Subcutaneous adipose tissue (tissue), 4 donors: ENCODE results near the gene PXMP4. TPM values are rescaled to one million over a fixed set of nuclear protein-coding genes. Genes with fewer than 3 reads are reported as not detected.

Experiments used
- total RNA-seq, 4 donors: library from RNA; depleted of rRNA; stranded (reverse); fragments of >200 nt; gene quantifications; one replicate each; pipeline ENCODE4 v1.1.0, GENCODE V29; 2016
- TF ChIP-seq, protein P1 (sequence below): fragments of 450-650 bp; IDR thresholded peaks from one replicate; pipeline ENCODE4 v1.5.1; 2016; ENCODE audit warnings: low read depth, mild to moderate bottlenecking, control low read depth, antibody characterized with exemption, moderate library complexity

The PXMP4 gene, protein sequence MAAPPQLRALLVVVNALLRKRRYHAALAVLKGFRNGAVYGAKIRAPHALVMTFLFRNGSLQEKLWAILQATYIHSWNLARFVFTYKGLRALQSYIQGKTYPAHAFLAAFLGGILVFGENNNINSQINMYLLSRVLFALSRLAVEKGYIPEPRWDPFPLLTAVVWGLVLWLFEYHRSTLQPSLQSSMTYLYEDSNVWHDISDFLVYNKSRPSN
- 1 to 10 TPM; 2.0 to 7.0 (median 4.3) TPM for total RNA-seq

DNA sequence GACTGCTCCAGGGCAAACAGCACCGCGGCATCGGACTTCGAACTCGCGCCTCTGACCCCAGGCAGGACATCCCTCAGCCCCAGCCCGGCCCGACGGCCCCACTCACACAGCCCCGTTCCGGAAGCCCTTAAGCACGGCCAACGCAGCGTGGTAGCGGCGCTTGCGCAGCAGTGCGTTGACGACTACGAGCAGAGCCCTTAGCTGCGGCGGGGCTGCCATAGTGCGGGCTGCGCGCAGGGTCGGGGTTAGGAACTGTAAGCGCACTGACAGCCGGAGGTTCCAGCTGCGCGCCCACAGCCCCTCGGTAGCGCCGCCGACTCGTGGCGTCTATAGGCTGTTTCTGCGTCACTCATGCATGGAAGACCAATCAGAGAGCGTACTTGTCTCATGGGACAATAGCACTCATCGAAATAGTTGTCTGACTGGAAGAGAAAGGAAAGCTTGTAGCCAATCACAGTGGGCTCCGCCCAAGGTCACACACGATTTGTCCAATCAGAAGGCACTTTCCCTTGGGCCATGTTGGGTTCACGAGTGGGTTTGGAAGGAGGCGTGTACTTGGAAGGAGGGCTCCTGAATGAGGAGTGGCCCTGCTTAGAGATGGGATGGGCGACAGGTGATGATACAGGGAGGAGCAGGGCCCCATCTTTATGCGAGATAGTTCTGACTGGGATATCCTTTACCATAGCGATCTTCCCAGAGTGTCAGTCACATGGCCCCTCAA lies at the start of gene PXMP4:
PXMP4 (minus strand) TSS at position 322 of the 721 bp plus-strand sequence; CDS start at position 219, 103 bp downstream.
- TF ChIP-seq, protein P1, sequence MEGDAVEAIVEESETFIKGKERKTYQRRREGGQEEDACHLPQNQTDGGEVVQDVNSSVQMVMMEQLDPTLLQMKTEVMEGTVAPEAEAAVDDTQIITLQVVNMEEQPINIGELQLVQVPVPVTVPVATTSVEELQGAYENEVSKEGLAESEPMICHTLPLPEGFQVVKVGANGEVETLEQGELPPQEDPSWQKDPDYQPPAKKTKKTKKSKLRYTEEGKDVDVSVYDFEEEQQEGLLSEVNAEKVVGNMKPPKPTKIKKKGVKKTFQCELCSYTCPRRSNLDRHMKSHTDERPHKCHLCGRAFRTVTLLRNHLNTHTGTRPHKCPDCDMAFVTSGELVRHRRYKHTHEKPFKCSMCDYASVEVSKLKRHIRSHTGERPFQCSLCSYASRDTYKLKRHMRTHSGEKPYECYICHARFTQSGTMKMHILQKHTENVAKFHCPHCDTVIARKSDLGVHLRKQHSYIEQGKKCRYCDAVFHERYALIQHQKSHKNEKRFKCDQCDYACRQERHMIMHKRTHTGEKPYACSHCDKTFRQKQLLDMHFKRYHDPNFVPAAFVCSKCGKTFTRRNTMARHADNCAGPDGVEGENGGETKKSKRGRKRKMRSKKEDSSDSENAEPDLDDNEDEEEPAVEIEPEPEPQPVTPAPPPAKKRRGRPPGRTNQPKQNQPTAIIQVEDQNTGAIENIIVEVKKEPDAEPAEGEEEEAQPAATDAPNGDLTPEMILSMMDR: no peak

DNA sequence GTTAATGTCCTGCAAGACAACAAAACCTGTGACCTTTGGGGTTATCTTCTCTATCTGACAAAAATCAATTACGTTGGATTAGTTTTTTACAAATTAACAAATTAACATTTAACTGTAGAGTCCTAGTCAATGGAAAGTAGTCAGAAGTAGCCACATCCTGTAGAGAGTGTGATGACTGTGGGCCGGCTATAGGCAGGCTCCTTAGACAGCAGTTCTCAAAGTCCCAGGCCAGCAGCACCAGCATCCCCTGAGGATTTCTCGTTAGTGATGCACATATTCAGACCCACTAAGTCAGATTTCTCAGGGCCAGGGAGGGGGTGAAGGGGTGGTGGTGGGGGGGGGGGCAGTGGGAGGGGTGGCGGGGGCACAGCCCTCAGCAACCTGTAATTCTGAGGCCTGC lies 48.9 kb upstream of the PXMP4 start:
- TF ChIP-seq, protein P1: no peak

GRCh38 chr20:33767777-33768138 lies 47.6 kb upstream of the PXMP4 start:
- TF ChIP-seq, protein P1: no peak

DNA sequence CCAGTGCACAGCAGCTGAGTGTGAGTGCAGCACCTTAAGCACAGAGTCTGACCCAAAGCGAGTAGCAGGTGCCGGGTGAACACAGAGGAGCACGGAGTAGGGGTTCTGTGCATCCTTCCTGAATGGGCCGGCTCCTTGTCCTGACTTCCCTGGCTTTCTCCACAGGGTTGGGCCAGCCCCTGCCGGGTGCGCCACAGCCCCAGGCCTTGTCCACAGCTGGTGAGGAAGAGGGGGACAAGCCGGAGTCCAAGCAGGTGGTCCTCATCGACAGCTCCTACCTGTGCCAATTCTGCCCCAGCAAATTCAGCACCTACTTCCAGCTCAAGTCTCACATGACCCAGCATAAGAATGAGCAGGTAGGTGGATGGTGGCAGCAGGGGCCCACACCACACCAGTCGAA lies 46.6 kb upstream of the PXMP4 start:
- TF ChIP-seq, protein P1: no peak

DNA sequence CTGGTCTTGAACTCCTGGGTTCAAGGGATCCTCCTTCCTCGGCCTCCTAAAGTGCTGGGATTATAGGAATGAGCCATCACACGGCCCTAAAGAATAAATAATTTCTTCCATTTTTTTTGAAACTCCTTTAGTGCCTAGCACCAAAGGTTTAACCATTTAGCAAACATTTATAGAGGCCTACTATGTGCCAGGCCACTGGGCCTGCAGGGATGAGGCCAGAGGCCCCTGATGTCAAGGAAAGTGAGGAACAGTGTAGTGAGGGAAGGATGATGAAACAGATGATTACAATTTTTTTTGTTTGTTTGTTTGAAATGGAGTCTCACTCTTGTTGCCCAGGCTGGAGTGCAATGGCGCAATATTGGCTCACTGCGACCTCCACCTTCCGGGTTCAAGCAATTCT lies 45.5 kb upstream of the PXMP4 start:
- TF ChIP-seq, protein P1: no peak

DNA sequence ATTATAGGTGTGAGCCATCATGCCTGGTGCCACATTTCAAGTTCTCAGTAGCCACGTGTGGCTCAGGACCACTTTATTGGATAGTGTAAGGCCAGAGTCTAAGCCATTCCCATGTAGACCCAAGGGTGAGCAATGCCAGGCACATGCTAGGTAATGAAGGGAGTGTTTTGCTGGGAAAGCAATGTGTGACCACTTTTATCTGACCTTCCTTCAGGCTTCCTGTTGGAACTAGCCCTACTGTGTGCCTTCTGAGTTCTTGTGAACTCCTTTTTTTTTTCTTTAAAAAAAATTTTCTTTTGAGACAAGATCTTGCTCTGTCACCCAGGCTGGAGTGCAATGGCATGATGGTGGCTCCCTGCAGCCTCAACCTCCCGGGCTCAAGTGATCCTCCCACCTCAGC lies 45.0 kb upstream of the PXMP4 start:
- TF ChIP-seq, protein P1: no peak

DNA sequence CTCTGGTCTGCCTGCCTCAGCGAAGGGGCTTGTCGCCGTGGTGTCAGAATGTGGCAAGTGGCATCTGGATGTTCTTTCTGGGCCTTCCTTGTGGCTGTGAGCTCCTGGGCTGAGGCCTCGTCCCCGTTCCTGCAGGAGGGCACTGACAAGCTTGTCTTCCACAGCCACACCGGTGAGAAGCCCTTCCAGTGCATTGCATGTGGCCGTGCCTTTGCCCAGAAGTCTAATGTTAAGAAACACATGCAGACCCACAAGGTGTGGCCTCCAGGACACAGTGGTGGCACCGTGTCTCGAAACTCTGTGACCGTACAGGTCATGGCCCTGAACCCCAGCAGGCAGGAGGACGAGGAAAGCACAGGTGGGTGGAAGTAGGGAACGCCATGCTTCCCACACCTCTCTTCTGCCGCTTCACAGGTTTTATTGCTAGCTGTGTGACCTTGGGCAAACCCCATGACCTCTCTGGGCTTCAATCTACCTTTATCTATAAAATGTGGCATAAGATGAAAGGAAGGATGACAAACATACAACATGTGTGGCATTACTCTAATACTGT lies 41.7 kb upstream of the PXMP4 start:
- TF ChIP-seq, protein P1: no peak
